Naive thymus-derived CD8-positive, alpha-beta T cell (primary cell): ENCODE measurements around the gene EMC9. TPM values are rescaled to one million over a fixed set of nuclear protein-coding genes. Genes with fewer than 3 reads are reported as not detected.

Experiments
- ATAC-seq, 2 donors: fragments of 150-1000 bp; cut with Tn5 transposase in 1 of 2; sonication (Bioruptor Pico), chemical (Tn5 transposase) in 1 of 2; 1 replicate in 1 of 2; 2 replicates in 1 of 2; pipeline ENCODE4 v1.10.0; 2021; ENCODE audit warnings: mild to moderate bottlenecking in 2 of 2, moderate library complexity in 2 of 2
- POLR2A ChIA-PET: fragments of 350-600 bp; sonication (Branson Sonifier 250); formaldehyde crosslinking; loops from one replicate; lab custom pipeline; 2021; ENCODE audit warnings: antibody characterized with exemption; lab: Charles Lee
- DNase-seq, 10 donors: peaks; one replicate each; pipeline versions ENCODE4 v3.0.0 to v3.0.0-alpha.2; 2020 to 2022
- H3K27ac Mint-ChIP-seq, 10 donors: one replicate each; pipeline ENCODE4 v1.8.0; 2020 to 2022; ENCODE audit warnings: mild to moderate bottlenecking in 10 of 10, mixed read lengths in 10 of 10, moderate library complexity in 4 of 10, inconsistent platforms in 1 of 10
- H3K27me3 Mint-ChIP-seq, 5 donors: one replicate each; pipeline ENCODE4 v1.8.0; 2021 to 2022; ENCODE audit warnings: mixed read lengths in 5 of 5
- H3K36me3 Mint-ChIP-seq, 3 donors: one replicate each; pipeline ENCODE4 v1.8.0; 2020 to 2022; ENCODE audit warnings: mixed read lengths in 3 of 3, mild to moderate bottlenecking in 2 of 3, inconsistent platforms in 1 of 3
- H3K4me1 Mint-ChIP-seq, 4 donors: one replicate each; pipeline ENCODE4 v1.8.0; 2021 to 2022; ENCODE audit warnings: mixed read lengths in 4 of 4
- H3K4me3 Mint-ChIP-seq, 10 donors: one replicate each; pipeline ENCODE4 v1.8.0; 2020 to 2022; ENCODE audit warnings: mild to moderate bottlenecking in 10 of 10, mixed read lengths in 10 of 10, moderate library complexity in 6 of 10, inconsistent platforms in 1 of 10
- H3K9me3 Mint-ChIP-seq, 9 donors: one replicate each; pipeline ENCODE4 v1.8.0; 2020 to 2022; ENCODE audit warnings: mixed read lengths in 9 of 9, mild to moderate bottlenecking in 3 of 9, inconsistent platforms in 1 of 9, moderate library complexity in 1 of 9
- polyA plus RNA-seq, 3 donors: library from polyadenylated mRNA; unstranded; fragments of 300-500 nt; fragmentation: Illumina TruSeq; gene quantifications; one replicate each; pipeline ENCODE4 v1.2.3, GENCODE V29; 2021
- total RNA-seq, 8 experiments: library from RNA in 2 of 8; stranded (reverse) in 2 of 8; gene quantifications; one replicate each; pipeline ENCODE4 v1.2.3 and lab custom pipeline; 2021 to 2026

Gene EMC9
- total and polyA plus RNA-seq, 5 experiments from 2014 or later: 7.5 to 18.1 (median 9.4) TPM

DNA sequence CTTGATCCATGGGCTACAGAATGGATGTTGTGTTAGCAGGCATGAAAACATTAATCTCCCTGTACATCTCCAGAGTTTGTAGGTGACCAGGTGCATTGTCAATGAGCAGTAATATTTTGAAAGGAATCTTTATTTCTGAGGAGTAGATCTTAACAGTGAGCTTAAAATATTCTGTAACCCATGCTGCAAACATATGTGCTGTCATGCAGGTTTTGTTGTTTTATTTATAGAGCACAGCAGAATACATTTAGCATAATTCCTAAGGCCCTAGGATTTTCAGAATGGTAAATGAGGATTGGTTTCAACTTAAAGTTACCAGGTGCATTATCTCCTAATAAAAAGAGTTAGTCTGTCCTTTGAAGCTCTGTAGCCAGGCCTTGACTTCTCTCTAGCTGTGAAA is 14.5 kb downstream of the EMC9 start:
- Mint-ChIP-seq H3K27ac (no peak overlapping the region), H3K4me1 (peaks cover 4 to 24% (median 7%) of the 10 kb centered on the region in 4 donors), H3K27me3 (no peaks in the 10 kb centered on the region), H3K9me3 (no peaks in the 10 kb centered on the region), H3K36me3 (peaks cover 0 to 35% (median 1%) of the 10 kb centered on the region in 3 donors), H3K4me3 (no peak overlapping the region)
- DNase-seq: no peak
- POLR2A ChIA-PET: interaction anchor here (0.7 to 1.7 kb wide), 3 partner anchors 9 to 316 kb away, joined by 4 to 23 read pairs (median 4); partner anchors contain the start of genes DCAF11, NRL and PSME1
- ATAC-seq: no peak

DNA sequence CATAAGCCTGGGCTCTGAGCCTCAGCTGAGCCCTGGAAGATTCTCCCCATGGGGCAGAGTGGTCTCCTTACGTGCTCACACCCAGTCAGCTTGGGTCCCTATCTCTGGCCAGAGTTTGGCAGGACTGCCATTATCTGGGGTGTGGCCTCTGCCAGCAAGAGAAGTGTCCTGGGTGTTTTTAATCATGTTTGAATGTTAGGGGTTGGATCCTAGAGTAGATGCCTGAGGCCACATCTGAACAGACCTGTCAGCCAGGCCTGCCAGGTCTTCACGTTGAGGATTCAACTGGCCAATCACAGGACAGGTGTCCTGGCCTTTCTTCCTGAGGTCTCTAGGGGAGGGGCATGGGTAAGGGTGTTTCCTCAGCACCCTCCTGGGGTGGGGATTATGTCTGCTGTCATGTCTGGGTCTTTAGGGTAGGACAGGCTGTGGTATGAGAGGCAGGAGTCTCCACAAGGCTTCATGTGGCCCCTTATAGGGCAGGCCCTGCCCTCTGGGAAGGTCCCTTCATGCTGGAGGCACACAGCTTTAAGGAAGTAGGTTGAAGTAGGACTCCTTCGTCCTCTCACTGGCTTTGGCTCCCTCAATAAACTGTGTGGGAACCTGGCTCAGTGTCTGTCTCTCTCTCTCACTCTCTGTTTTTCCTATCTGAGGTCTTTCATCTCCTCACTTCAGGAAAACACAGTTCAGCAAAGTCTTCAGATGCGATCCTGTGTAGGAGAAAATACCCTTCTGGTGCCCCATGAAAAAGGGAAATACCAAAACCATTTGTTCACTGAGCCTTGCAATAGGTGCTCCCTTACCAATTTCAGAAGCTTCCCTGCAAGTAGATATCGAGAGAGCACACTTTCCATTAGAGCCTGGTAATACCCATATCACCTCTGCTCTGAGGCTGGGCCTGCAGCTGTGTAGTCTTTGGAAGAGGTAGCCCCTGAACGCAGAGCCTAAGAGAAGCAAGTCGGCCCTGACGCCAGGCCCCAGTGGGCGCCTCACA is 17.7 kb downstream of the EMC9 start:
- peaks cover under 1 to 63% (median 19%) of the 10 kb centered on the region in 3 donors for H3K36me3 Mint-ChIP-seq
- peak overlapping the region in 4 of 10 donors; percentile 19 to 71 (median 44) for H3K27ac Mint-ChIP-seq
- no peak overlapping the region for H3K4me3 Mint-ChIP-seq
- POLR2A ChIA-PET: no interaction called here
- no peak for ATAC-seq
- no peak for DNase-seq
- no peaks in the 10 kb centered on the region for H3K27me3 Mint-ChIP-seq
- H3K4me1 Mint-ChIP-seq: peaks cover 2 to 15% (median 3%) of the 10 kb centered on the region in 4 donors
- H3K9me3 Mint-ChIP-seq: no peaks in the 10 kb centered on the region

- DNase-seq (no peak), ATAC-seq (no peak)
- Mint-ChIP-seq H3K27me3 (no peaks in the 10 kb centered on the region), H3K27ac (peak overlapping the region in 3 of 10 donors; percentile 19 to 61 (median 40)), H3K9me3 (no peaks in the 10 kb centered on the region), H3K4me1 (peaks cover 5 to 16% (median 10%) of the 10 kb centered on the region in 4 donors), H3K4me3 (no peak overlapping the region), H3K36me3 (peaks cover 5 to 72% (median 21%) of the 10 kb centered on the region in 3 donors)
- POLR2A ChIA-PET: interaction anchor here (1.3 kb wide), 1 partner anchor 14 kb away, joined by 5 read pairs; the partner anchor contains the start of gene PSME1
Measured at GRCh38 chr14:24122898-24123297, 18.5 kb downstream of the EMC9 start.

- Mint-ChIP-seq H3K27me3 (no peaks in the 10 kb centered on the region), H3K36me3 (peaks cover 5 to 76% (median 23%) of the 10 kb centered on the region in 3 donors), H3K4me3 (no peak overlapping the region), H3K9me3 (no peaks in the 10 kb centered on the region), H3K4me1 (peaks cover 7 to 18% (median 15%) of the 10 kb centered on the region in 4 donors), H3K27ac (peak overlapping the region in 4 of 10 donors; percentile 19 to 58 (median 32))
- ATAC-seq (no peak), DNase-seq (no peak)
- POLR2A ChIA-PET: interaction anchor here (0.7 to 1.3 kb wide), 2 partner anchors 14 to 38 kb away, joined by 3 to 5 read pairs; partner anchors contain the start of gene PSME1
Measured at GRCh38 chr14:24122416-24122815, 19.0 kb downstream of the EMC9 start.

DNA sequence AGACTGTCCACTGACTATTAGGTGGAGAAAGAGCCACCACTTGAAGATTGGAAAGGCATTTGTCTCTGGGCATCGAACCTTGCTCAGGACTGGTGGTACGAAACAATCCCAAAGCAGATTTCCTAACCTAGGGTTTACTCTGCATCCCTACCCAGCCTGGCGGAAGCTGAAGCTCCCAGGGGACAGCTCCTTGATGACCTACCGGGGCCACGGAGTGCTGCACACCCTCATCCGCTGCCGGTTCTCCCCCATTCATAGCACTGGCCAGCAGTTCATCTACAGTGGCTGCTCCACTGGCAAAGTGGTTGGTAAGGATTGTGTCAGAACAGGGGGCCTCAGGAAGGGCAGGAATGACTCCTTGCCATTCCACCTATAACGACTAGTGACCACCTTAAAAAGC is 20.2 kb downstream of the EMC9 start:
- ATAC-seq (no peak), DNase-seq (no peak)
- peaks cover 13 to 29% (median 26%) of the 10 kb centered on the region in 4 donors for H3K4me1 Mint-ChIP-seq
- no peak overlapping the region for H3K27ac Mint-ChIP-seq
- peaks cover 5 to 87% (median 23%) of the 10 kb centered on the region in 3 donors for H3K36me3 Mint-ChIP-seq
- POLR2A ChIA-PET: no interaction called here
- no peaks in the 10 kb centered on the region for H3K27me3 Mint-ChIP-seq
- H3K9me3 Mint-ChIP-seq: no peaks in the 10 kb centered on the region
- H3K4me3 Mint-ChIP-seq: no peak overlapping the region

- Mint-ChIP-seq H3K4me3 (no peak overlapping the region), H3K9me3 (peaks cover 0 to 2% (median 0%) of the 10 kb centered on the region in 9 donors), H3K36me3 (peaks cover 5 to 81% (median 26%) of the 10 kb centered on the region in 3 donors), H3K4me1 (peaks cover 23 to 43% (median 38%) of the 10 kb centered on the region in 4 donors), H3K27me3 (peaks cover 0 to 3% (median 0%) of the 10 kb centered on the region in 5 donors), H3K27ac (no peak overlapping the region)
- no peak for DNase-seq
- ATAC-seq: no peak
- POLR2A ChIA-PET: interaction anchor here (0.6 to 7.7 kb wide), 5 partner anchors 10 to 43 kb away, joined by 3 to 177 read pairs (median 5); partner anchors contain the start of gene PSME1
Measured at GRCh38 chr14:24119691-24120090, 21.7 kb downstream of the EMC9 start.

GRCh38 chr14:24117179-24117578 is 24.2 kb downstream of the EMC9 start:
- Mint-ChIP-seq H3K27me3 (peaks cover 0 to 4% (median 0%) of the 10 kb centered on the region in 5 donors), H3K4me1 (peaks cover 22 to 39% (median 36%) of the 10 kb centered on the region in 4 donors), H3K36me3 (peaks cover 5 to 56% (median 24%) of the 10 kb centered on the region in 3 donors), H3K9me3 (peaks cover 0 to 2% (median 0%) of the 10 kb centered on the region in 9 donors), H3K4me3 (peak overlapping the region in 3 of 10 donors; percentile 94 to 99 (median 99)), H3K27ac (no peak overlapping the region)
- DNase-seq (no peak), ATAC-seq (no peak)
- POLR2A ChIA-PET: interaction anchor here (1.0 to 7.7 kb wide), 5 partner anchors 9 to 44 kb away, joined by 4 to 177 read pairs (median 8); partner anchors contain the start of genes IRF9 and PSME1

- peaks cover 5 to 47% (median 21%) of the 10 kb centered on the region in 3 donors for H3K36me3 Mint-ChIP-seq
- DNase-seq (no peak), ATAC-seq (no peak)
- POLR2A ChIA-PET: interaction anchor here (1.2 to 7.7 kb wide), 9 partner anchors 10 to 155 kb away, joined by 4 to 177 read pairs (median 23); partner anchors contain the start of genes EMC9, IRF9, PSME1 and PSME2
- H3K27me3 Mint-ChIP-seq: peaks cover 0 to 4% (median 0%) of the 10 kb centered on the region in 5 donors
- H3K27ac Mint-ChIP-seq: peak overlapping the region; percentile 21 to 100 (median 98)
- H3K4me1 Mint-ChIP-seq: peaks cover 22 to 39% (median 36%) of the 10 kb centered on the region in 4 donors
- peaks cover 0 to 2% (median 0%) of the 10 kb centered on the region in 9 donors for H3K9me3 Mint-ChIP-seq
- peak overlapping the region; percentile 89 to 99 (median 98) for H3K4me3 Mint-ChIP-seq
Measured at GRCh38 chr14:24116128-24116814, 25.1 kb downstream of the EMC9 start.

GRCh38 chr14:24115422-24116127 is 25.8 kb downstream of the EMC9 start:
- H3K27me3 Mint-ChIP-seq: peaks cover 0 to 4% (median 0%) of the 10 kb centered on the region in 5 donors
- H3K9me3 Mint-ChIP-seq: peaks cover 0 to 2% (median 0%) of the 10 kb centered on the region in 9 donors
- ATAC-seq: no peak
- POLR2A ChIA-PET: interaction anchor here (0.5 to 7.7 kb wide), 23 partner anchors 10 to 1021 kb away, joined by 3 to 177 read pairs (median 8); partner anchors contain the start of genes ACIN1, CARMIL3, CHMP4A and DHRS1
- no peak for DNase-seq
- peak overlapping the region; percentile 95 to 100 (median 99) for H3K27ac Mint-ChIP-seq
- H3K4me1 Mint-ChIP-seq: peaks cover 22 to 39% (median 38%) of the 10 kb centered on the region in 4 donors
- H3K36me3 Mint-ChIP-seq: peaks cover 5 to 40% (median 17%) of the 10 kb centered on the region in 3 donors
- peak overlapping the region; percentile 89 to 99 (median 98) for H3K4me3 Mint-ChIP-seq

GRCh38 chr14:24114532-24115421 is 26.6 kb downstream of the EMC9 start, which contains the start of the genes DCAF11 and NRL:
DCAF11 (plus strand) TSS chr14:24114777; CDS start chr14:24115595, 818 bp downstream.
NRL (minus strand) TSS chr14:24114949; CDS start chr14:24082848, 32,101 bp downstream.
- Mint-ChIP-seq H3K4me1 (peaks cover 22 to 39% (median 37%) of the 10 kb centered on the region in 4 donors), H3K4me3 (peak within 1 kb of the TSS; percentile 89 to 99 (median 98)), H3K9me3 (peaks cover 0 to 2% (median 0%) of the 10 kb centered on the region in 9 donors), H3K27me3 (peaks cover 0 to 4% (median 0%) of the 10 kb centered on the region in 5 donors), H3K27ac (peak within 1 kb of the TSS; percentile 95 to 100 (median 99)), H3K36me3 (peaks cover 5 to 34% (median 16%) of the 10 kb centered on the region in 3 donors)
- ATAC-seq (peak; percentile 84), DNase-seq (peak; percentile 96 to 100 (median 99))
- POLR2A ChIA-PET: interaction anchor here (0.6 to 7.7 kb wide), 36 partner anchors 10 to 1020 kb away, joined by 3 to 177 read pairs (median 6); partner anchors contain the start of genes ACIN1, CARMIL3, CBLN3 and CHMP4A
